ENCODE results near the gene B3GNT2.

The B3GNT2 gene

GRCh38 chr2:62200291-62200841, 4.5 kb downstream of the B3GNT2 start:
- TF ChIP-seq CTCF (conservative IDR thresholded peaks at IDR 0.05; ENCODE audit: low read depth, low read length), result no peak
- no peak overlapping the region for H3K4me3 ChIP-seq (ENCODE audit: low read depth, low read length)
- DNase-seq (ENCODE audit: low read depth), result no peak

- DNase-seq (ENCODE audit: low read depth), result no peak
- H3K4me3 ChIP-seq (ENCODE audit: low read depth, low read length), result no peak overlapping the region
- no peak for TF ChIP-seq CTCF (conservative IDR thresholded peaks at IDR 0.05; ENCODE audit: low read depth, low read length)
Measured at GRCh38 chr2:62200868-62201267, 5.0 kb downstream of the B3GNT2 start.

GRCh38 chr2:62201307-62201706, 5.4 kb downstream of the B3GNT2 start:
- H3K4me3 ChIP-seq (ENCODE audit: low read depth, low read length), result no peak overlapping the region
- DNase-seq (ENCODE audit: low read depth), result peak; percentile 58
- no peak for TF ChIP-seq CTCF (conservative IDR thresholded peaks at IDR 0.05; ENCODE audit: low read depth, low read length)

- DNase-seq (ENCODE audit: low read depth), result no peak
- TF ChIP-seq CTCF (conservative IDR thresholded peaks at IDR 0.05; ENCODE audit: low read depth, low read length), result no peak
- no peak overlapping the region for H3K4me3 ChIP-seq (ENCODE audit: low read depth, low read length)
Measured at GRCh38 chr2:62202019-62202722, 6.3 kb downstream of the B3GNT2 start.

- TF ChIP-seq CTCF (conservative IDR thresholded peaks at IDR 0.05; ENCODE audit: low read depth, low read length), result no peak
- H3K4me3 ChIP-seq (ENCODE audit: low read depth, low read length), result no peak overlapping the region
- no peak for DNase-seq (ENCODE audit: low read depth)
Measured at GRCh38 chr2:62202729-62203128, 6.8 kb downstream of the B3GNT2 start.

- H3K4me3 ChIP-seq (ENCODE audit: low read depth, low read length), result no peak overlapping the region
- no peak for TF ChIP-seq CTCF (conservative IDR thresholded peaks at IDR 0.05; ENCODE audit: low read depth, low read length)
- DNase-seq (ENCODE audit: low read depth), result no peak
Measured at GRCh38 chr2:62203459-62203858, 7.5 kb downstream of the B3GNT2 start.

- no peak overlapping the region for H3K4me3 ChIP-seq (ENCODE audit: low read depth, low read length)
- TF ChIP-seq CTCF (conservative IDR thresholded peaks at IDR 0.05; ENCODE audit: low read depth, low read length), result no peak
- no peak for DNase-seq (ENCODE audit: low read depth)
Measured at GRCh38 chr2:62204998-62205496, 9.1 kb downstream of the B3GNT2 start.

Data from choroid plexus epithelial cell (primary cell).